Hematopoietic multipotent progenitor cell treated with erythropoietin and hydrocortisone succinate and interleukin-3 and kit ligand, for 6 days (in vitro differentiated cells): Measurements from ENCODE around the gene LRP2.
"Not testable (repeated sequence)": the region's sequence is repeated elsewhere in the genome, so short reads cannot be mapped to it uniquely, and the experiment has no call there.

Source experiments
- DNase-seq: peaks from one replicate; pipeline ENCODE4 v3.0.0-alpha.2; 2015

LRP2 gene

GRCh38 chr2:169345486-169346437 lies 16.6 kb downstream of the LRP2 start:
- no peak for DNase-seq

- DNase-seq: no peak
Measured at GRCh38 chr2:169344736-169345485, 17.4 kb downstream of the LRP2 start.

- no peak for DNase-seq
Measured at GRCh38 chr2:169343202-169343601, 19.1 kb downstream of the LRP2 start.

- DNase-seq: no peak
Measured at GRCh38 chr2:169339657-169340056, 22.7 kb downstream of the LRP2 start.

- no peak for DNase-seq
Measured at GRCh38 chr2:169336695-169337094, 25.6 kb downstream of the LRP2 start.

- DNase-seq: no peak
Measured at GRCh38 chr2:169330555-169331198, 31.7 kb downstream of the LRP2 start.

GRCh38 chr2:169329688-169330554 lies 32.4 kb downstream of the LRP2 start:
- no peak for DNase-seq

- no peak for DNase-seq
Measured at GRCh38 chr2:169328785-169329184, 33.5 kb downstream of the LRP2 start.

GRCh38 chr2:169327837-169328236 lies 34.5 kb downstream of the LRP2 start:
- DNase-seq: not testable (repeated sequence)

- not testable (repeated sequence) for DNase-seq
Measured at GRCh38 chr2:169325886-169326285, 36.4 kb downstream of the LRP2 start.

GRCh38 chr2:169324581-169325260 lies 37.6 kb downstream of the LRP2 start:
- DNase-seq: no peak

- DNase-seq: no peak
Measured at GRCh38 chr2:169323841-169324240, 38.5 kb downstream of the LRP2 start.

GRCh38 chr2:169320561-169320960 lies 41.8 kb downstream of the LRP2 start:
- no peak for DNase-seq

- no peak for DNase-seq
Measured at GRCh38 chr2:169315357-169315756, 47.0 kb downstream of the LRP2 start.

- not testable (repeated sequence) for DNase-seq
Measured at GRCh38 chr2:169308349-169308748, 54.0 kb downstream of the LRP2 start.

GRCh38 chr2:169304689-169305088 lies 57.6 kb downstream of the LRP2 start:
- not testable (repeated sequence) for DNase-seq

- DNase-seq: no peak
Measured at GRCh38 chr2:169303579-169304305, 58.6 kb downstream of the LRP2 start.

GRCh38 chr2:169302364-169302763 lies 60.0 kb downstream of the LRP2 start:
- DNase-seq: no peak

GRCh38 chr2:169301596-169302335 lies 60.6 kb downstream of the LRP2 start:
- no peak for DNase-seq
